Smooth muscle cell (in vitro differentiated cells): ENCODE data around the gene CCNO. TPM values are rescaled to one million over a fixed set of nuclear protein-coding genes. Genes with fewer than 3 reads are reported as not detected.

Experiments
- DNase-seq: peaks from one replicate; lab custom pipeline; 2025; ENCODE audit not compliant: unreplicated experiment; lab: John Stamatoyannopoulos, UW
- H2AFZ ChIP-seq: fragments of 200-600 bp; sonication (generic); 2 replicates; pipeline ENCODE4 v1.6.0; 2016; ENCODE audit warnings: antibody characterized with exemption, low read depth, mild to moderate bottlenecking
- H3F3A ChIP-seq: fragments of 200-600 bp; sonication (generic); 2 replicates; pipeline ENCODE4 v1.6.0; 2017; ENCODE audit warnings: antibody characterized with exemption, low read depth
- H3K27ac ChIP-seq: fragments of 200-600 bp; sonication (generic); 2 replicates; pipeline ENCODE4 v1.5.1; 2016; ENCODE audit warnings: low read depth, mild to moderate bottlenecking
- H3K27me3 ChIP-seq: fragments of 200-600 bp; sonication (generic); 2 replicates; pipeline ENCODE4 v1.6.1; 2016; ENCODE audit warnings: low read depth, mild to moderate bottlenecking
- H3K36me3 ChIP-seq: fragments of 200-600 bp; sonication (generic); 2 replicates; pipeline ENCODE4 v1.5.1; 2016; ENCODE audit warnings: low read depth
- H3K4me1 ChIP-seq: fragments of 200-600 bp; sonication (generic); 2 replicates; pipeline ENCODE4 v1.5.1; 2016; ENCODE audit warnings: low read depth
- H3K4me2 ChIP-seq: fragments of 200-600 bp; sonication (generic); 2 replicates; pipeline ENCODE4 v1.6.0; 2016; ENCODE audit warnings: mild to moderate bottlenecking
- H3K4me3 ChIP-seq: fragments of 200-600 bp; sonication (generic); 2 replicates; pipeline ENCODE4 v1.5.1; 2016; ENCODE audit warnings: mild to moderate bottlenecking
- H3K79me2 ChIP-seq: fragments of 200-600 bp; sonication (generic); 2 replicates; pipeline ENCODE4 v1.6.0; 2016; ENCODE audit warnings: low read depth, mild to moderate bottlenecking
- H3K9ac ChIP-seq: fragments of 200-600 bp; sonication (generic); 2 replicates; pipeline ENCODE4 v1.6.0; 2016; ENCODE audit warnings: low read depth
- H3K9me3 ChIP-seq: fragments of 200-600 bp; sonication (generic); replicated peaks from 2 replicates; pipeline ENCODE4 v1.5.1; 2016; ENCODE audit warnings: low read depth
- H4K20me1 ChIP-seq: fragments of 200-600 bp; sonication (generic); 2 replicates; pipeline ENCODE4 v1.6.0; 2016; ENCODE audit warnings: low read depth
- CTCF ChIP-seq: fragments of 200-600 bp; sonication (generic); IDR thresholded peaks from 2 replicates; pipeline ENCODE4 v1.5.1; 2017; ENCODE audit warnings: borderline replicate concordance, mild to moderate bottlenecking, antibody characterized with exemption; ENCODE audit not compliant: insufficient read depth, poor library complexity, severe bottlenecking
- WGBS: methylation state at CpG from one replicate; pipeline ENCODE4 v1.1.7; 2016; ENCODE audit warnings: low lambda C conversion rate; 5-methylcytosine and 5-hydroxymethylcytosine counted together
- polyA plus RNA-seq: library from polyadenylated mRNA; unstranded; fragments of >200 nt; fragmentation: Nextera tagmentation; extraction: Ambion mirVana; gene quantifications from 2 replicates; pipeline ENCODE4 v1.2.1, GENCODE V29; 2016
- total RNA-seq: library from RNA; depleted of rRNA; stranded (reverse); fragments of >200 nt; gene quantifications from 2 replicates; pipeline ENCODE4 v1.2.3, GENCODE V29; 2014

CCNO gene
- total and polyA plus RNA-seq, 2 experiments from 2014 or later: 1.7 TPM; not detected in 1

- no peak for TF ChIP-seq CTCF
- no peaks in the 10 kb centered on the region for H3K79me2 ChIP-seq
- H4K20me1 ChIP-seq: no peaks in the 10 kb centered on the region
- H3K4me2 ChIP-seq: no peak overlapping the region
- H3K4me3 ChIP-seq: no peak overlapping the region
- H2AFZ ChIP-seq: no peak overlapping the region
- no peaks in the 10 kb centered on the region for H3K36me3 ChIP-seq
- H3K27ac ChIP-seq: no peak overlapping the region
- DNase-seq: no peak
- no peaks in the 10 kb centered on the region for H3F3A ChIP-seq
- peaks cover 78% of the 10 kb centered on the region for H3K27me3 ChIP-seq
- 46% methylated on average over 4 of the region's 4 CpGs for WGBS
- peaks cover 13% of the 10 kb centered on the region for H3K4me1 ChIP-seq
- no peak overlapping the region for H3K9ac ChIP-seq
- H3K9me3 ChIP-seq: no peaks in the 10 kb centered on the region
These were observed 14.4 kb downstream of the CCNO start for GRCh38 chr5:55218967-55219366.

GRCh38 chr5:55211184-55211874 lies 22.1 kb downstream of the CCNO start:
- Histone ChIP-seq H3K36me3 (no peaks in the 10 kb centered on the region), H3K4me2 (no peak overlapping the region), H3F3A (no peaks in the 10 kb centered on the region), H3K4me3 (no peak overlapping the region), H4K20me1 (no peaks in the 10 kb centered on the region), H3K27ac (no peak overlapping the region), H2AFZ (no peak overlapping the region), H3K27me3 (peaks cover 42% of the 10 kb centered on the region), H3K4me1 (no peaks in the 10 kb centered on the region), H3K9ac (no peak overlapping the region), H3K9me3 (no peaks in the 10 kb centered on the region), H3K79me2 (no peaks in the 10 kb centered on the region)
- TF ChIP-seq CTCF: no peak
- no peak for DNase-seq
- 75% methylated on average over 2 of the region's 2 CpGs for WGBS

GRCh38 chr5:55205001-55205400 lies 28.4 kb downstream of the CCNO start:
- Histone ChIP-seq H3F3A (no peaks in the 10 kb centered on the region), H3K79me2 (no peaks in the 10 kb centered on the region), H2AFZ (no peak overlapping the region), H3K36me3 (no peaks in the 10 kb centered on the region), H3K27me3 (peaks cover 82% of the 10 kb centered on the region), H3K4me2 (no peak overlapping the region), H3K4me3 (no peak overlapping the region), H3K27ac (no peak overlapping the region), H4K20me1 (no peaks in the 10 kb centered on the region), H3K4me1 (no peaks in the 10 kb centered on the region), H3K9ac (no peak overlapping the region), H3K9me3 (no peaks in the 10 kb centered on the region)
- WGBS: 92% methylated on average over 2 of the region's 2 CpGs
- no peak for DNase-seq
- no peak for TF ChIP-seq CTCF

GRCh38 chr5:55191165-55191564 lies 42.2 kb downstream of the CCNO start:
- H3K27ac ChIP-seq: no peak overlapping the region
- no peak overlapping the region for H3K4me3 ChIP-seq
- TF ChIP-seq CTCF: no peak
- no peaks in the 10 kb centered on the region for H3K9me3 ChIP-seq
- no peak overlapping the region for H3K4me2 ChIP-seq
- peaks cover 77% of the 10 kb centered on the region for H3K27me3 ChIP-seq
- WGBS: 90% methylated on average over 2 of the region's 2 CpGs
- no peak overlapping the region for H3K9ac ChIP-seq
- no peaks in the 10 kb centered on the region for H4K20me1 ChIP-seq
- H3F3A ChIP-seq: no peaks in the 10 kb centered on the region
- DNase-seq: no peak
- H3K79me2 ChIP-seq: no peaks in the 10 kb centered on the region
- no peaks in the 10 kb centered on the region for H3K36me3 ChIP-seq
- H3K4me1 ChIP-seq: no peaks in the 10 kb centered on the region
- no peak overlapping the region for H2AFZ ChIP-seq
